Measurements from ENCODE around the gene STPG3. TPM values are rescaled to one million over a fixed set of nuclear protein-coding genes. Genes with fewer than 3 reads are reported as not detected.
A peak's percentile ranks its signal among the peaks of the same experiment; 100 is the strongest.
"Not testable (repeated sequence)": the region's sequence is repeated elsewhere in the genome, so short reads cannot be mapped to it uniquely, and the experiment has no call there.

STPG3 gene
- total and polyA plus RNA-seq, 8 donors: not detected

DNA sequence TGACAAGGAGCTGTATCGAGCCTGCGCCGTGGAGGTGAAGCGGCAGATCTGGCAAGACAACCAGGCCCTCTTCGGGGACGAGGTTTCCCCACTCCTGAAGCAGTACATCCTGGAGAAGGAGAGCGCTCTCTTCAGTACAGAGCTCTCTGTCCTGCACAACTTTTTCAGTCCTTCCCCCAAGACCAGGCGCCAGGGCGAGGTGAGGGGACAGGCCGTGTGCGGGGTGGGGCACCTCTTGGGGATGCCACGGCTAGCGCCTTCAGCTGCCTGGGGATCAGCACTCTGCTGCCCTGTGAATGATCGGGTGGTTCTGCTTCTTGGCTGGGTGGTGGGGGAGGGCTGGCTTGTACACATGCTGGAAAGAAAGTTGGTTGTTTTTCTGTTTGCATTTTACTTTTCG, 5.8 kb downstream of the STPG3 start:
- Histone ChIP-seq H3K36me3 (peaks cover 4 to 32% (median 26%) of the 10 kb centered on the region in 4 donors), H3K27ac (no peak overlapping the region), H3K4me1 (peaks cover 22 to 54% (median 39%) of the 10 kb centered on the region in 4 donors), H3K4me3 (peak overlapping the region in 2 of 4 donors; percentile 97 to 100), H3K9me3 (no peaks in the 10 kb centered on the region), H3K27me3 (no peaks in the 10 kb centered on the region)
- no peak for TF ChIP-seq POLR2A (IDR thresholded peaks at IDR 0.05)
- no peak for TF ChIP-seq EP300 (IDR thresholded peaks at IDR 0.05)
- TF ChIP-seq POLR2AphosphoS5 (IDR thresholded peaks at IDR 0.05): no peak
- TF ChIP-seq, protein P1, sequence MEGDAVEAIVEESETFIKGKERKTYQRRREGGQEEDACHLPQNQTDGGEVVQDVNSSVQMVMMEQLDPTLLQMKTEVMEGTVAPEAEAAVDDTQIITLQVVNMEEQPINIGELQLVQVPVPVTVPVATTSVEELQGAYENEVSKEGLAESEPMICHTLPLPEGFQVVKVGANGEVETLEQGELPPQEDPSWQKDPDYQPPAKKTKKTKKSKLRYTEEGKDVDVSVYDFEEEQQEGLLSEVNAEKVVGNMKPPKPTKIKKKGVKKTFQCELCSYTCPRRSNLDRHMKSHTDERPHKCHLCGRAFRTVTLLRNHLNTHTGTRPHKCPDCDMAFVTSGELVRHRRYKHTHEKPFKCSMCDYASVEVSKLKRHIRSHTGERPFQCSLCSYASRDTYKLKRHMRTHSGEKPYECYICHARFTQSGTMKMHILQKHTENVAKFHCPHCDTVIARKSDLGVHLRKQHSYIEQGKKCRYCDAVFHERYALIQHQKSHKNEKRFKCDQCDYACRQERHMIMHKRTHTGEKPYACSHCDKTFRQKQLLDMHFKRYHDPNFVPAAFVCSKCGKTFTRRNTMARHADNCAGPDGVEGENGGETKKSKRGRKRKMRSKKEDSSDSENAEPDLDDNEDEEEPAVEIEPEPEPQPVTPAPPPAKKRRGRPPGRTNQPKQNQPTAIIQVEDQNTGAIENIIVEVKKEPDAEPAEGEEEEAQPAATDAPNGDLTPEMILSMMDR (IDR thresholded peaks at IDR 0.05): no peak
- 87 to 91% (median 89%) methylated on average over 15 of the region's 15 CpGs for WGBS, 5 donors
- intact Hi-C loops (cut with DNase I; ENCODE audit: low total_unique reads): no loop called here
- no peak for DNase-seq

DNA sequence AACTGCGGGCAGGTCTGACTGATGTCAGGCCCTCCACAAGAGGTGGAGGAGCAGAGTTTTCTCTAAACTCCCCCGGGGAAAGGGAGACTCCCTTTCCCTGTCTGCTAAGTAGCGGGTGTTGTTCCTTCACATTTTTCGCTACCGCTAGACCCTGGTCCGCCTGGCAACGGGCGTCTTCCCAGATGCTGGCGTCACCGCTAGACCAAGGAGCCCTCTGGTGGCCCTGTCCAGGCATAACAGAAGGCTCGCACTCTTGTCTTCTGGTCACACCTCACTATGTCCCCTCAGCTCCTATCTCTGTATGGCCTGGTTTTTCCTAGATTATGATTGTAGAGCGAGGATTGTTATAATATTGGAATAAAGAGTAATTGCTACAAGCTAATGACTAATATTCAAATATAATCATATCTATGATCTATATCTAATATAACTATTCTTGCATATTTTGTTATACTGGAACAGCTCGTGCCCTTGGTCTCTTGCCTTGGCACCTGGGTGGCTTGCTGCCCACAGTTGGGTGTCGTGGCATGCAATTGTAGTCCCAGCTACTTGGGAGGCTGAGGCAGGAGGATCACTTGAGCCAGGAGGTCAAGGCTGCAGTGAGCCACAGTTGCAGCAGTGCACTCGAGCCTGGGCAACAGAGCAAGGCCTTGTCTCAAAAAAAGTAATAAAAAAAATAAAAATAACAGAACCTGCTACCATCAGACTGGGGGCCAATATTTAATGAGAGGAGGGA, 11.3 kb downstream of the STPG3 start:
- H3K36me3 ChIP-seq: peaks cover 32 to 68% (median 62%) of the 10 kb centered on the region in 4 donors
- intact Hi-C loops (cut with DNase I; ENCODE audit: low total_unique reads); H3K27me3 ChIP-seq; H3K27ac ChIP-seq; H3K9me3 ChIP-seq; H3K4me3 ChIP-seq: not testable (repeated sequence)
- peaks cover 0 to 28% (median 13%) of the 10 kb centered on the region in 4 donors for H3K4me1 ChIP-seq
- TF ChIP-seq, protein P1 (IDR thresholded peaks at IDR 0.05): peak in 5 of 7 experiments; percentile 12 to 56 (median 51)
- peak; percentile 50 to 60 for DNase-seq
- 19 to 34% (median 28%) methylated on average over 14 to 15 of the region's 15 CpGs for WGBS, 5 donors

DNA sequence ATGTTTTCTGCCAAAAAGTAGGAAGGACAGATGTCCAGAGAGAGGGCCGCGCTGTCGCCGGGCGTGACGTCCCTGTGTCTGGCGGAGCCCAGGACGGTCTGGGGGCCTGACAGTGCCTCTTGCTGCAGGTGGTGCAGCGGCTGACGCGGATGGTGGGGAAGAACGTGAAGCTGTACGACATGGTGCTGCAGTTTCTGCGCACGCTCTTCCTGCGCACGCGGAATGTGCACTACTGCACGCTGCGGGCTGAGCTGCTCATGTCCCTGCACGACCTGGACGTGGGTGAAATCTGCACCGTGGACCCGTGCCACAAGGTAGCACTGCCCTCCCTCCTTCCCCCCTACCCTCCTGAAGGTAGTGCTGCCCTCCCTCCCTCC, 11.8 kb downstream of the STPG3 start:
- TF ChIP-seq POLR2A (IDR thresholded peaks at IDR 0.05): no peak
- no peak for TF ChIP-seq POLR2AphosphoS5 (IDR thresholded peaks at IDR 0.05)
- TF ChIP-seq, protein P1 (IDR thresholded peaks at IDR 0.05): no peak
- TF ChIP-seq EP300 (IDR thresholded peaks at IDR 0.05): no peak
- whole genome bisulfite sequencing, 5 donors: 88 to 92% (median 90%) methylated on average over 24 of the region's 24 CpGs
- intact Hi-C loops (cut with DNase I; ENCODE audit: low total_unique reads): no loop called here

GRCh38 chr9:137263506-137263905, 12.4 kb downstream of the STPG3 start:
- Histone ChIP-seq H3K27ac (no peak overlapping the region), H3K27me3 (no peaks in the 10 kb centered on the region), H3K36me3 (peaks cover 36 to 70% (median 65%) of the 10 kb centered on the region in 4 donors), H3K4me3 (no peak overlapping the region), H3K9me3 (no peaks in the 10 kb centered on the region), H3K4me1 (peaks cover 8 to 30% (median 23%) of the 10 kb centered on the region in 4 donors)
- TF ChIP-seq, protein P1 (IDR thresholded peaks at IDR 0.05): no peak
- TF ChIP-seq EP300 (IDR thresholded peaks at IDR 0.05) (no peak), POLR2A (IDR thresholded peaks at IDR 0.05) (no peak), POLR2AphosphoS5 (IDR thresholded peaks at IDR 0.05) (no peak)
- no peak for DNase-seq
- intact Hi-C loops (cut with DNase I; ENCODE audit: low total_unique reads): no loop called here
- WGBS, 5 donors: 80 to 92% (median 87%) methylated on average over 10 of the region's 10 CpGs

More for the DNA sequence above, 11.8 kb downstream of the STPG3 start:
- H3K4me3 ChIP-seq: no peak overlapping the region
- no peak for DNase-seq
- no peaks in the 10 kb centered on the region for H3K9me3 ChIP-seq
- peaks cover 2 to 28% (median 17%) of the 10 kb centered on the region in 4 donors for H3K4me1 ChIP-seq
- H3K27me3 ChIP-seq: no peaks in the 10 kb centered on the region
- H3K36me3 ChIP-seq: peaks cover 36 to 69% (median 66%) of the 10 kb centered on the region in 4 donors
- no peak overlapping the region for H3K27ac ChIP-seq

All from stomach (tissue), 9 donors.